T-helper 17 cell (primary cell): ENCODE data around the gene CAPS. TPM values are rescaled to one million over a fixed set of nuclear protein-coding genes. Genes with fewer than 3 reads are reported as not detected.
A peak's percentile ranks its signal among the peaks of the same experiment; 100 is the strongest.
"Not testable (repeated sequence)": the region's sequence is repeated elsewhere in the genome, so short reads cannot be mapped to it uniquely, and the experiment has no call there.

ENCODE experiments used
- ATAC-seq: fragments of 150-1000 bp; cut with Tn5 transposase; 2 replicates; pipeline ENCODE4 v1.10.0; 2021; ENCODE audit warnings: mild to moderate bottlenecking, moderate library complexity
- DNase-seq, 3 donors: peaks; one replicate each; pipeline versions ENCODE4 v3.0.0 to v3.0.0-alpha.2; 2020 to 2021
- H3K9me3 ChIP-seq: one replicate; pipeline ENCODE4 v1.7.0; 2013; ENCODE audit warnings: low read length, mild to moderate bottlenecking; ENCODE audit not compliant: control insufficient read depth, poor library complexity, severe bottlenecking
- H3K27ac Mint-ChIP-seq: one replicate; pipeline ENCODE4 v1.8.0; 2022; ENCODE audit warnings: mild to moderate bottlenecking, moderate library complexity, mixed read lengths
- H3K27me3 Mint-ChIP-seq: one replicate; pipeline ENCODE4 v1.8.0; 2022; ENCODE audit warnings: mixed read lengths
- H3K36me3 Mint-ChIP-seq: one replicate; pipeline ENCODE4 v1.8.0; 2022; ENCODE audit warnings: low read depth, mixed read lengths
- H3K4me1 Mint-ChIP-seq: one replicate; pipeline ENCODE4 v1.8.0; 2022; ENCODE audit warnings: mild to moderate bottlenecking, mixed read lengths
- H3K4me3 Mint-ChIP-seq: one replicate; pipeline ENCODE4 v1.8.0; 2022; ENCODE audit warnings: mild to moderate bottlenecking, moderate library complexity, mixed read lengths
- total RNA-seq, 4 donors: library from RNA in 2 of 4; stranded (reverse) in 2 of 4; gene quantifications; one replicate each; pipeline ENCODE4 v1.2.3 and lab custom pipeline; 2022 to 2026

Gene CAPS
- total RNA-seq, 2 donors from 2014 or later = 41.0 to 47.1 TPM

DNA sequence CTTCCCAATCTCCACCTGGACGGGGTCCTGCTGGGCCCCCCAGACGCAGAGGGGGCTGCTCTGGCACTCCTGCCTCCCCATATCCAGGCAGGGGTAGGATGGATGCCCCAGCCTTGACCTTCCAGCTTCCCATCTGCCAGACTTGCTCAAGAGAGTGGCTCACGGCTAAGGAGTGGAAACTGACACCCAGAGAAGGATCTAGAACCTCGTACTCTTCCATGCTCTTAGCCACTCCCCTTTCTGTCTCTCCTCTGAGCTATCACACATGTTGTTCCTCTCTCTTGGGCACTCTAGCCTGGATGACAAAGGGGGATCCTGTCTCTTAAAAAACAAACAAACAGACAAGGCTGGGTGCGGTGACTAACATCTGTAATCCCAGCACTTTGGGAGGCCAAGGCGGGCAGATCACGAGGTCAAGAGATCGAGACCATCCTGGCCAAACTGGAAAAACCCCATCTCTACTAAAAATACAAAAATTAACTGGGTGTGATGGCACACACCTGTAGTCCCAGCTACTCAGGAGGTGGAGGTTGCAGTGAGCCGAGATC, 31.6 kb upstream of the CAPS start:
- Mint-ChIP-seq H3K27me3 (peaks cover 22% of the 10 kb centered on the region), H3K27ac (no peak overlapping the region), H3K4me1 (no peaks in the 10 kb centered on the region), H3K36me3 (no peaks in the 10 kb centered on the region), H3K4me3 (no peak overlapping the region)
- no peak for ATAC-seq
- no peak for DNase-seq
- no peaks in the 10 kb centered on the region for H3K9me3 ChIP-seq

DNA sequence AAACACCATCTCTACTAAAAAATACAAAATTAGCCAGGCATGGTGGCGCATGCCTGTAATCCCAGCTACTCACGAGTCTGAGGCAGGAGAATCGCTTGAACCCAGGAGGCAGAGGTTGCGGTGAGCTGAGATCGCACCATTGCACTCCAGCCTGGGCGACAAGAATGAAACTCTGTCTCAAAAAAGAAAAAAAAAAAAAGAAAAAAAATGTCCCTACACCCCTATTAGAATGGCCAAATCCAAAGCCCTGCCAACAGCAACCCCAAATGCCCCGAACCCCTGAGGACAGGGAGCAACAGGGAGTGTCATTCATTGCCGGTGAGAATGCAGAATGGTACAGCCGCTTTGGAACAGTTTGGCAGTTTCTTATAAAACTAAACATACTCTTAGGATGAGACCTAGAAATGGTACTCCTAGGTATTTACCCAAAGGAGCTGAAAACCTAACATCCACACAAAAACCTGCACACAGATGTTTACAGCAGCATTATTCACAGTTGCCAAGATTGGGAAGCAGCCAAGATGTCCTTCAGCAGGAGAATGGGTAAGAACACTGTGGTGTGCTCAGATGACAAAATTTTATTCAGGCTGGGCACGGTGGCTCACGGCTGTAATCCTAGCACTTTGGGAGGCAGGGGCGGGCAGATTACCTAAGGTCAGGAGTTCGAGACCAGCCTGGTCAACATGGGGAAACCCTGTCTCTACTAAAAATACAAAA, 30.7 kb upstream of the CAPS start:
- DNase-seq, H3K27ac Mint-ChIP-seq, H3K4me1 Mint-ChIP-seq, ATAC-seq, H3K36me3 Mint-ChIP-seq, H3K4me3 Mint-ChIP-seq, H3K9me3 ChIP-seq: not testable (repeated sequence)
- peaks cover 17% of the 10 kb centered on the region for H3K27me3 Mint-ChIP-seq

DNA sequence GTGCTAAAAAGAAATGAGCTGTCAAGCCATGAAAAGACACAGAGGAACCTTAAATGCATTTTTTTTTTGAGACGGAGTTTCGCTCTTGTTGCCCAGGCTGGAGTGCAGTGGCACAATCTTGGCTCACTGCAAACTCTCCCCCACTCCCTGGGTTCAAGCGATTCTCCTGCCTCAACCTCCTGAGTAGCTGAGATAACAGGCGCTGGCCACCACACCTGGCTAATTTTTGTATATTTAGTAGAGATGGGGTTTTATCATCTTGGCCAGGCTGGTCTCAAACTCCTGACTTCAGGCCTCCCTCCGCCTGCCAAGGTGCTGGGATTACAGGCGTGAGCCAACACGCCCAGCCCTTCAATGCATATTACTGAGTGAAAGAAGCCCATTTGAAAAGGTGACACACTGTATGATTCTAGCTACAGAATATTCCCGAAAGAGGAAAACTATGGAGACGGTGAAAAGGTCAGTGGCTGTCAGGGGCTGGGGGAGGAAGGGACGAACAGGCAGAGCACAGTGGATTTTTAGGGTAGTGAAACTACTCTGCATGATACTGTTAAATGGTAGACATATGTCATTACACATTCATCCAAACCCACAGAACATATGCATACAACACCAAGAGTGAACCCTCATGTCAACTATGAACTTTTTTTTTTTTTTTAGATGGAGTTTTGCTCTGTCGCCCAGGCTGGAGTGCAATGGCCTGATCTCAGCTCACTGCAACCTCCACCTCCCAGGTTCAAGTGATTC, 29.8 kb upstream of the CAPS start:
- not testable (repeated sequence) for H3K4me3 Mint-ChIP-seq, H3K27ac Mint-ChIP-seq, H3K36me3 Mint-ChIP-seq, DNase-seq, ATAC-seq, H3K4me1 Mint-ChIP-seq, H3K9me3 ChIP-seq
- H3K27me3 Mint-ChIP-seq = peaks cover 17% of the 10 kb centered on the region

DNA sequence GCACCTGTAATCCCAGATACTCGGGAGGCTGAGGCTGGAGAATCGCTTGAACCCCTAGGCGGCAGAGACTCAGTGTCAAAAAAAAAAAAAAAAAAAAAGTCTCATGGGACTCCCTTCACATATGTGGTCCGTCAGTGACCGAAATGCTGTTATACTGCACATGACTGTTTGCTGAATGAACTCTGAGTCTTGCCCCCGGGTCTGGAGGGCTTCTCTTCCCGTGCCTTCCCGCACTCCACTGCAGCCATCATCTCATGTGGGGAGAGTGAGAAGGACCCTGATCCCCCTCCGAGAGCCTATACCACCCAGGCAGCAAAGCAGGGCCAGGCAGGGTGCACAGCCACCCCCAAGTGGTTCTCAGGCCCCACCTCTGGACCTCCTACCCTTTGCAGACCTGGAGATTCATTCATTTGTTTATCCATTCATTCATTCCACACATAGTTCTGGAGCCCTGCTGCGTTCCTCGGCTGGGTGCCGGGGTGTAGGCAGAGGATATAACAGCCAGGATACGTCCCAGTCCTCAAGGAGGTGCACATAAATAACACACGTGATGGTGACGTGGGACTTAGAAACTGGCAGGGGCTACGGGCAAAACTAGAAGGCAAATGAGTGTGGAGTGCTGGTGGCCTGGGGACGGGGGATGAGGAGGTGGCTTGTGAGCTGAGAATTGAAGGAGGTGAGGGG, 24.6 kb upstream of the CAPS start:
- Mint-ChIP-seq H3K4me1 (no peaks in the 10 kb centered on the region), H3K27ac (no peak overlapping the region), H3K27me3 (peaks cover 11% of the 10 kb centered on the region), H3K36me3 (no peaks in the 10 kb centered on the region), H3K4me3 (no peak overlapping the region)
- no peaks in the 10 kb centered on the region for H3K9me3 ChIP-seq
- DNase-seq (no peak), ATAC-seq (no peak)

DNA sequence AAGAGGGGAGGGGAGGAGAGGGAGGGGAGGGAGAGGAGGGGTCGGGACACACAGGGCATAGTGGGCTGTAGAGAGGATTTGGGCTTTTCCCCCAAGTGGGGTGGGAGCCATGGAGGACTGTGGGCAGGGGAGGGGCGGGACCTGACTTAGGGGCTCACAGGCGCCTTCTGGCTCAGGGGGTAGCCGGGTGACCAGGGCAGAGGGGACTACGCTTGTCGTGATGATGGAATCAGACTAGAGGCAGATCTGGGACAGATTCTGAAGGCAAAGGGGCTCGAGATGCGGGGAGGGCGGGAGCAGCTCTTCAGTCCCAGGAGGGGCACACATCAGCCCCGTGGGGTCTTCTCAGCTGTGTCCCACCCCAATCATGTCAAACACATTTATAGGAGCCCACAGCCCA, 24.0 kb upstream of the CAPS start:
- no peak for ATAC-seq
- H3K36me3 Mint-ChIP-seq = no peaks in the 10 kb centered on the region
- H3K27me3 Mint-ChIP-seq = peaks cover 10% of the 10 kb centered on the region
- H3K4me3 Mint-ChIP-seq = no peak overlapping the region
- H3K27ac Mint-ChIP-seq = no peak overlapping the region
- H3K9me3 ChIP-seq = no peaks in the 10 kb centered on the region
- DNase-seq = no peak
- H3K4me1 Mint-ChIP-seq = no peaks in the 10 kb centered on the region

DNA sequence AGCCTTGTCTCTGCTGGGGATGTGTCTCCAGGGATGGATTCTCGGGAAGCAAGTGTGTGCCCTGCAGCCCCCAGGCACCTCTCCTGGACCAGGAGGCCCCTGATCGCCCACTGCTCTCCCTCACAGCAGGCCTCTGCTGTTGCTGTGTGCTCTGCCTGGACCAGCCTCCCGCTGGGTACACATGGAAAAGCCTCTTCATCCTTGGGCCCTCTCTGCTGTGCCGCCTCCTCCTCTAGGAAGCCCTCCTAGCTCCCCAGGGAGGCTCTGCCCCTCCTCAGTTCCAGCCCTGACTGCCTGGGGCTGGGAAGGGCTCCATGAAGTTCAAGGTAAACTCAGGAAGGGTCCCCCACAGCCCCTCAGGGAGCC, 22.5 kb upstream of the CAPS start:
- Mint-ChIP-seq H3K4me3 (no peak overlapping the region), H3K36me3 (no peaks in the 10 kb centered on the region), H3K27ac (no peak overlapping the region), H3K27me3 (peaks cover 5% of the 10 kb centered on the region), H3K4me1 (no peaks in the 10 kb centered on the region)
- H3K9me3 ChIP-seq = no peaks in the 10 kb centered on the region
- ATAC-seq (no peak), DNase-seq (no peak)

DNA sequence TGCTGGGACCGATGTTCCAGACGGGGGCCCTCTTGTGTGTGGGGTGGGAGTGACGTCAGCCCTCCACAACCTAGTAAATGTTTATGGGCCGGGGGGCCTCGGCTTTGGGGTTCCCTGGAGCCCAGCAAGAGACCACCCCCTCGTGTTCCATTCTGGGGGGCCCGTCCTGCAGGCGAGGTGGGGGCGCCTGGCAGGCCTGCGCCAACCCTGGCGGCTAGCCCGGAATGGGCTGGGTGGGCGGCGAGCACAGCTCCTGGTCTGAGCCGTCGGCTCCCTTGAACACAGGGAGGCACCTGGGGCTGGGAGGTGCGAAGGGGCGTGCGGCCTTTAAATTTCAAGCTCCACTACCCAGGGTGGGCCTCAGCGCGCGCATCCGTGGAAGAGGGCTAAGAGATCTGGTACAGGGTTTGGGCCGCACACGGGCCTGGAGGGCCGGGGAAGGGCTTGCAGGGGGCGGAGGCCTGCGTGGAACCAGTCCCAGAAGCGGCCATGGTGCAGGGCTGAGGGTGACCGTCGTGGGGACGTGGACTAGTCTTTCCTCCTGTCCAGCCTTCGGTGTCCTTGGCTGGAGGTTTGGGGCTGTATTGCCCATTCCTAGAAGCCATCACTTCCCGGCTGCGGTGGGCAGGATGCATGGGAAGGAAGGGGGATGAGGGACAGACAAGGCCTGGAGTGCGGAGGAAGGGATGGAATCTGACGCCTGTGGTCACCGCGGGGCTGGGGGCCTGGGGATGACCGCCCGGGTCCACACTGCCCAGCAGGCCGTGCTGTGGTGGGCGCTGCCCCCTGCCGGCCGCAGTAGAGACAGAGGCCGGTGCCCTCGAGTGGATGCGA, 21.9 kb upstream of the CAPS start:
- no peak for DNase-seq
- ATAC-seq = peak; percentile 49
- H3K9me3 ChIP-seq = no peaks in the 10 kb centered on the region
- H3K36me3 Mint-ChIP-seq = no peaks in the 10 kb centered on the region
- H3K4me1 Mint-ChIP-seq = no peaks in the 10 kb centered on the region
- no peak overlapping the region for H3K4me3 Mint-ChIP-seq
- peak overlapping the region; percentile 65 for H3K27ac Mint-ChIP-seq
- peaks cover 5% of the 10 kb centered on the region for H3K27me3 Mint-ChIP-seq

DNA sequence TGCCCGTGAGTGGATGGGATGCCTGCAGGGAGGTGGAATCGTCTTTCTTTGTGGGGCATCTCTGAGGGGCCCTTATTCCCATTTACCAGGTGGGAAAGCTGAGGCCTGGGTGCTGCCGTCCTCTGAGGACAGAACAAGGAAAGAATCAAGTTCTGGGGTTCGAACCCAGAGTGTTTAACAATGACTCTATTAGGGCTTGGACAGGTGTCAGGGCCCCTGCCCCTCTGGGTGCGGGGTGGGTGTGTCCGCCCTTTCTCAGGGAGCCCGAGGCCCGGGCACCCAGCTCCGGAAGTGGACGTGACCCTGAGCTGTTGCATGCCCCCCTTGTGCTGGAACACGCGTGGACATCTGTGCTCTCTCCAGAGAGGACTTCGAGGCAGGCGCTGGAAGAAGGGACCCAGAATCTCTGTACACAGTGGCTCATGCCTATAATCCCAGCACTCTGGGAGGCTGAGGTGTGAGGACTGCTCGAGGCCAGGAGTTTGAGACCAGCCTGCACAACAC, 21.2 kb upstream of the CAPS start:
- H3K4me3 Mint-ChIP-seq = no peak overlapping the region
- no peaks in the 10 kb centered on the region for H3K36me3 Mint-ChIP-seq
- DNase-seq = no peak
- no peaks in the 10 kb centered on the region for H3K9me3 ChIP-seq
- ATAC-seq = no peak
- no peaks in the 10 kb centered on the region for H3K4me1 Mint-ChIP-seq
- H3K27me3 Mint-ChIP-seq = peaks cover 5% of the 10 kb centered on the region
- no peak overlapping the region for H3K27ac Mint-ChIP-seq

DNA sequence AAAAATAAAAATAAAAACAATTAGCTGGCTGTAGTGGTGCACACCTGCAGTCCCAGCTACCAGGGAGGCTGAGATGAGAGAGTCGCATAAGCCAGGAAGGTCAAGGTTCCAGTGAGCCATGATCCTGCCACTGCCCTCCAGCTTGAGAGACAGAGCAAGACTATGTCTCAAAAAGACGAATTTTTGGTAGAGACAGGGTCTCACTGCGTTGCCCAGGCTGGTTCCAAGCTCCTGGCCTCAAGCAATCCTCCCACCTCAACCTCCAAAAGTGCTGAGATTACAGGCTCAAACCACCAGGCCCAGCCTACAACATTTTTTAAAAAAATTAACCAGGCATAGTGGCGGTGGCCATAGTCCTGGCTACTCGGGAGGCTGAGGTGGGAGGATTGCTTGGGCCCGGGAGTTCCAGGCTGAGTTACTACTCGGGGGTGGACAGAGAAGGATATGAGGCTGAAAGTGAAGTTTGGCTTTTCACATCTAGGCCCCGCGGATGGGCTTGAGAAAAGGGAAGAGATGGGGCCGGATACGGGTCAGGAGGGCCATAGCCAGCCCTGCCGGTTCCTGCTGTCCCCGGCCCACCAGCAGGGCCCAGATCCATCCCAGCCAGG, 20.7 kb upstream of the CAPS start:
- H3K4me3 Mint-ChIP-seq = no peak overlapping the region
- DNase-seq (no peak), ATAC-seq (no peak)
- no peaks in the 10 kb centered on the region for H3K9me3 ChIP-seq
- H3K27ac Mint-ChIP-seq = no peak overlapping the region
- H3K27me3 Mint-ChIP-seq = peaks cover 5% of the 10 kb centered on the region
- no peaks in the 10 kb centered on the region for H3K36me3 Mint-ChIP-seq
- no peaks in the 10 kb centered on the region for H3K4me1 Mint-ChIP-seq

DNA sequence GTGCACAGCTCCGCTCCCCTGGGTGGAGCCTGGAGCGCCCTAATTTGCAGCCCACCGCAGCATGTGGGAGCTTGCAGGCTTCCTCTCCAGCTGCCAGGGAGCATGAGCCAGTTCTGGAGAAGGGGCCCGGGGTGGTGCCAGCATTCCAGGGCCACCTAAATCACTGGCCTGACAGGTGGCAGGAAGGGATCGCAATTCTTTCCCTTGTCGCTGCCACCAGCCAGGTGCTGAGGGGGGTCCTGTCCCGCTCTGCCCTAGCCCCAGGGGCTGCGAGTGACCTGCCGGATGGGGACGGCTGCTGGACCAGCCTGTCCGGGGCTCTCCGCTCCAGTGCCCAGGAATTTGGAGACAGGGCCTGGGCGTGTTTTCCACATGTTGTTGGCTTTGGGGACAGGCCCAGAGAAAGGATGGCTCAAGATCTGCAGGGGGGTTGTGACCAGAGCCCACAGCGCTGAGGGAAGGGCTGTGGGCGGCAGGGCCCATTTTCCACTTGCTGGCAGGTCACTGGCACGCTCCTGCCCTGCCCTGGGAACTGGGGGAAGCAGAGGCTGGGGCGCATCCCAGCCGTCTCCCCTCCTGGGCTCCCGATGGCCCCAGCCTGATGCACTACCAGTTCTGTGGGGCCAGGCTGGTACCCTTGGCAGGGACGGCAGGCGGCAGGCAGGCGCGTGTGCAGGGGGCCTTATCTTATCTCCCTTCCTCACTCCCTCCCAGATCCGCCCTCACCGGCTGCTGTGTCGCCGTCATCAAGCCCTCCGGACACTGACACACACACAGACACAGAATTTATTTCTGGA, 19.9 kb upstream of the CAPS start:
- no peak for ATAC-seq
- Mint-ChIP-seq H3K4me3 (no peak overlapping the region), H3K36me3 (no peaks in the 10 kb centered on the region), H3K27ac (no peak overlapping the region), H3K27me3 (peaks cover 5% of the 10 kb centered on the region), H3K4me1 (no peaks in the 10 kb centered on the region)
- no peaks in the 10 kb centered on the region for H3K9me3 ChIP-seq
- no peak for DNase-seq

DNA sequence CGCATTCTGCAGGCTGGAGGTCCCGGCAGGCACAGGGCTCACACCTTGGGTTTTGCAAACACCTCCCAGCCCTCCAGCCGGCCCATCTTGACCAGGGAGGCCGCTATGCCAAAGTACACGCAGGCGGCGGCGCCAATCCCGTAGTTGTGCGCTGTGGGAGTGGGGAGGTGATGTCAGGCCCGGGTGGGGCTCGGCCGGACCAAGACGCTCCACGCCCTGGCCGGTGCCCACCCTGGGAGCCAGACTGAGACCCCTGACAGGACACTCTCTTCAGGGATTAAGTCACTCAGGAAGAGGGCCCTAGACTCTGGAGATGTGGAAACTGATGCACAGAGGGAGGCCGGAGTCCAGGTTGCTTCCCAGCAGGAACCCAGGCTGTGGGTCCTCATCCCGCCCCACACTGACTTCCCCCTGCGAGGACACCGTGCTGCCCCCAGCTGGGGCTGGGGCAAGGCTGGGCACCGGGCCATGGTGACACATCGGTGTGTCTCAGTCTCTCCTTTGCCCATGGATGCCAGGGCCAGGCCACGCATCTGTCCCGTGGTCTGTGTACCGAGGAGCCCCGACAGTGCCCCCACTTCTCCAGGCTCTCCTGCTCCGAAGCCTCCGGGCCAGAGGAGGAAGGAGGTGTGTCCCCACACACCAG, 19.2 kb upstream of the CAPS start:
- H3K9me3 ChIP-seq = no peaks in the 10 kb centered on the region
- ATAC-seq = no peak
- no peak for DNase-seq
- Mint-ChIP-seq H3K36me3 (no peaks in the 10 kb centered on the region), H3K27ac (no peak overlapping the region), H3K4me3 (no peak overlapping the region), H3K4me1 (no peaks in the 10 kb centered on the region), H3K27me3 (no peaks in the 10 kb centered on the region)
